NCI-H2171 (cell line): ENCODE data around the gene FHOD1.

Experiments used
- DNase-seq: peaks from one replicate; lab custom pipeline; 2025; lab: John Stamatoyannopoulos, UW

The FHOD1 gene

DNA sequence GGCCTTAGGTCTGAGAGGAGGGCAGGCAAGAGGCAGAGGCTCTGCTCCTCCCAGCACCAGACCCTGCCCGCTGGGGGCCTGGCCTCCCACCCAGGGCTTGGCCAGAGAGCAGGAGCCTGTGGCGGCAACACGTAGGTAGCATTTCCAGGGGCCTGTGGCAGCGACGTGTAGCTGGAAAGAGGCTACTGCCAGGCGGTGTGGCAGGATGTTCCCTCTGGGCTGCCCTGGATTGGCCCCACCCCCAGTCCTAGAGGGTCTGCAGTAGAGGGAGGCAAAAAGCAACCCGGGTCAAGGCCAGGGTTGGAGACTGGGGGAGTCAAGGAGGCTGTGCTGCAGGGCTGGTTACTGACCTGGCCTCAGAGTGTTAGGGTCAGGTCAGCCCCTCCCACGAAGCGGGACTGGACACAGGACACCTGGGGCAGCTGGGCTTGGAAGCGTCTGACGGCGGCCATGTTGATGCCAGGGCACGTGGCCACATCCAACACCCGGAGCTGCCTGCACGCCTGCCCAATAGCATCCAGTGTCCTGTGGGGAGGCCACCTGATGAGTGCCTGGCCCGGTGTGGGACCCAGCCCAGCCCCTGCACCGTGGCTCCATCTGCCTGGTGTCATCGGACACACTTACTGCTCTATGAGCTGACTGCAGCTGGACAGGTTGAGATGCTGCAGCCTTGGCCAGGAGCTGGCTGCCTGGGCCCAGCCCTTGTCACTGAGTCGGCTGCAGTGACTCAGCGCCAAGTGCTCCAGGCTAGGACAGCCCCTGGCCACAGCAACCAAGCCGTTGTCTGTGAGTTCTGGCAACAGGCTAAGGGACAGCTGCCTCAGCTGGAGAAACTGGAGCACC, 39.8 kb downstream of the FHOD1 start:
- DNase-seq = no peak

DNA sequence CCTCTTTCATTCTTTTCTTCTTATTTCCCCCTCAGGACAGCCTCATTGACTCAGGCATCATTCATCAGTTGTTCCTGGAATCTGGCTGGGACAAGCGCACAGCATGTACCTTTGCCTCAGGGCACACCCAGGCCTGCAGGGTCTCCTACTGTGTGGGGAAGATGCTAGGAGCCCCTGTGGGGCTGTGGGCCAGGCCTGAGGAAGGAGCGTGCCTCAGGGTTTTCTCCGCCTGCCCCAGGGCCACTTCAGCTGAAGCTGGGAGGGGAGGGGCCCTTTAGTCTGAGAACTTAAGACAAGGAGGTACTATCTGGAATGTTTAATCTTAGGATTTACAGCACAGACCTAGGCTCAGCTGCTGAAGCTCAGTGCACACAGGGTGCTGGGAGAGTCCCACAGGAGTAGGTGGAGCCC, 40.4 kb downstream of the FHOD1 start:
- DNase-seq = no peak

DNA sequence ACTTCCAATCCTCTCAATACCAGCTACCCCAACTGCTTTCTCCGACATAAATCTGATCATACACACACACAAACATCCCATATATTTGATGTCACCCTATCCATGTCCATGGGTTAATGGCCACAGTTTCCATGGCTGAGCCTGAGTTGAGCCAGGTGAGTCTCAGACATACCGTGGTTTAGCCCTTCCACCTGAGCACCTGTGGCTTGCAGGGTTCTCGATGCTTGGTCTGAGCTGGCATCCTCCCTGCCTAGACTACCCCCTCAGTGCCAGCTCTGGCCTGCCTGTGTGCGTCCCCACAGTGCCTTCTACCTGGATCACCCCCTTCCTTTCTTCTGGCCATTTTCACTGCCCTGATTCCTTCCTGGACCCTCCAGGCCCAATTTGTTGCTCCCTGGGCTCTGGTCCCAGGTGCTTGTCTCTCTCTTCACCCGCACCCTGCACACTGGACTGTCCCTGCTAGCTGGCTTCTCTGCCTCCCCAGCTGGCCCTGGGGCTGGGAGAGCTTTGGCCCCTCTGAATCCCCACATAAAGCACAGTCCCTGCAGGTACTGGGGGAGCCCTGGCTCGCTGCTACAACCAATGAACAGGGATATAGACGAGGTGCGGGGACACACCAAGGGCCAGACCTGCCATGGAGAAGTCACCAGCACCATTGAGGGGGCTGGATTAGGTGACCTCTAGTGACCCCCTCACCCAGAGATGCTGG, 41.0 kb downstream of the FHOD1 start:
- no peak for DNase-seq

DNA sequence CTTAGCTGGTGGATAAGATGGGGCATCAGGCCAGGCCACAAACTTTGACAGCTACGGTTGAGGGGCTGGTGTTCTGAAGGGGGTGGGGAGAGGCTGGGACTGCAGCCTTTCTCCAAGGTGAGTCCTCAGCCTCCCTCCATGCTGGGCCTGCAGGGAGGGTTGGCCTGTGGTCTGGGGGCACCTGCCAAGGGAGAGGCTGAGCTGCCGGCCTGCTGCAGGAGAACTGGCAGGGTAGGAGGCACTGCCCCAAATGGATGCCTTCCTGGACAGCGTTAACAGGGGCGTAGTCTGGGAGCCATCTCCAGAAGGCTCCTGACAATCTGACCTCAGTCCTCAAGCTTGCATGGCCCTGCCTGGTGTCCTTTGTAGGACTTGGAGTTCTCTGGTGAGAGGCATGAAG, 43.2 kb downstream of the FHOD1 start:
- no peak for DNase-seq

DNA sequence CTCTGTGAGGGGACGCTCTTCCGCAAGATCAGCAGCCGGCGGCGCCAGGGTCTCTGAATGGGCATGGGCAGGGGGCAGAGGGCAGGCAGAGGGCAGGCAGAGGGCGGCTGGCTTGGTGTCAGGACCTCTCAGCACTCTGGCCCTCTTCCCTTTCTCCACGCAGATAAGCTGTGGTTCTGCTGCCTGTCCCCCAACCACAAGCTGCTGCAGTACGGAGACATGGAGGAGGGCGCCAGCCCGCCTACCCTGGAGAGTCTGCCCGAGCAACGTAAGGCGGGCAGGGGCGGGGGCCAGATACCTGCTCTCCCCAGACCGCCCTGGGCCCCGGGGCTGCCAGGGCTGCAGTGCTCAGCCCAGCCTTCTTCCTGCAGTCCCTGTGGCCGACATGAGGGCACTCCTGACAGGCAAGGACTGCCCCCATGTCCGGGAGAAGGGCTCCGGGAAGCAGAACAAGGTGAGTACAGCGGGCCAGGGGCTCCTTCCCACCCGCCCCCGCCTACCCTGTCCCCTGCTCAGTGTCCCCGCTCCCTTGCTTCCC, 44.3 kb downstream of the FHOD1 start:
- no peak for DNase-seq

DNA sequence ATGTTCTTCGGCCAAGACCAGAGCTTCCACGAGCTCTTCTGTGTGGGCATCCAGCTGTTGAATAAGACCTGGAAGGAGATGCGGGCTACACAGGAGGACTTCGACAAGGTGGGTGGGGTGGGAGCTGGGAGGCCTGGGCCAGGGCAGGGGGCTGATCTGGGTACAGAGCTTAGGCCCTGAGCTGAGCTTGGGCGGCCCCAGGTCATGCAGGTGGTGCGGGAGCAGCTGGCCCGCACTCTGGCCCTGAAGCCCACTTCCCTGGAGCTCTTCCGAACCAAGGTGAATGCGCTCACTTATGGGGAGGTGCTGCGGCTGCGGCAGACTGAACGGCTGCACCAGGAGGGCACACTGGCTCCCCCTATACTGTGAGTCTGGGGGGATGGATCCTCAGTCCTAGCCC, 44.9 kb downstream of the FHOD1 start:
- DNase-seq = no peak

DNA sequence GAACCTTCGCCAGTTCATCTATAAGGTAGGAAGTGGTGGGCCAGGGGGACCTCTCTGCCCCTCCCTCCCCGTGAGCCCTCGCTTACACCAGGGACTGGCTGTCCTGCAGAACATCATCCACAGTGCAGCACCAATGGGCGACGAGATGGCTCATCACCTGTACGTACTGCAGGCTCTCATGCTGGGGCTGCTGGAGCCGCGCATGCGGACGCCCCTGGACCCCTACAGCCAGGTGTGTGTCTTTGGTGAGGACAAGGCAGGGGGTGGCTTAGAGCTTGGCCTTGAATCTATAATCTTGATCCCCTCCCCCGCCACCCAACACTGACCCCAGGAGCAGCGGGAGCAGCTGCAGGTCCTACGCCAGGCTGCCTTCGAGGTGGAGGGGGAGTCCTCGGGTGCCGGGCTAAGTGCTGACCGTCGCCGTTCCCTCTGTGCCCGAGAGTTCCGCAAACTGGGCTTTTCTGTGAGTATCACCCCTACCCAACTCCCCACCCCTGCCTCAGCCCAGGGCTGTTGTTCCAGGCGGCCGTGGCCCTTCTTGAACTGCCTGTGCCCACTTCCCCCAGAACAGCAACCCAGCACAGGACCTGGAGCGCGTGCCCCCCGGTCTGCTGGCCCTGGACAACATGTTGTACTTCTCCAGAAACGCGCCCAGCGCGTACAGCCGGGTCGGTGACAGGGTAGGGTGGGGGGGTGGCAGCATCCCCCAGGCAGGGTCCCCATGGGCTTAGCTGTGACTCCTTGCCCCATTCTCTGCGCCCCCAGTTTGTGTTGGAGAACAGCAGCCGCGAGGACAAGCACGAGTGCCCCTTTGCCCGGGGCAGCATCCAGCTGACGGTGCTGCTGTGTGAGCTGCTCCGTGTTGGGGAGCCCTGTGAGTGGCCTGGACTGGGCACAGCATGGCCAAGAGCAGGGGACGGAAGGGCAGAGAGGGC, 45.6 kb downstream of the FHOD1 start:
- DNase-seq = no peak

DNA sequence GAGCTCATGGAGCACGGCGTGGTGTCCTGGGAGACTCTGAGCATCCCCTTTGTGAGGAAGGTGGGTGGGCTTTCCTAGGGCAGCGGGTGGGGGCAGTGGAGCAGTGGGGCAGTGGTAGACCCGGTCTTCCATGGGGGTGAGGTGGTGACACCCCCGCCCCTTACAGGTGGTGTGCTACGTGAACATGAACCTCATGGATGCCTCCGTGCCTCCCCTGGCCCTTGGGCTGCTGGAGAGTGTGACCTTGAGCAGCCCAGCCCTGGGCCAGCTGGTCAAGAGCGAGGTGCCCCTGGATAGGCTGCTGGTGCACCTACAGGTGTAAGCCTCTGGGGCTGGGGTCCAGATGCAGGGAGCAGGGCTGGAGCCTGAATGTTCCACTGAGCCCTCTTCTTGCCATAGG, 46.8 kb downstream of the FHOD1 start:
- no peak for DNase-seq

DNA sequence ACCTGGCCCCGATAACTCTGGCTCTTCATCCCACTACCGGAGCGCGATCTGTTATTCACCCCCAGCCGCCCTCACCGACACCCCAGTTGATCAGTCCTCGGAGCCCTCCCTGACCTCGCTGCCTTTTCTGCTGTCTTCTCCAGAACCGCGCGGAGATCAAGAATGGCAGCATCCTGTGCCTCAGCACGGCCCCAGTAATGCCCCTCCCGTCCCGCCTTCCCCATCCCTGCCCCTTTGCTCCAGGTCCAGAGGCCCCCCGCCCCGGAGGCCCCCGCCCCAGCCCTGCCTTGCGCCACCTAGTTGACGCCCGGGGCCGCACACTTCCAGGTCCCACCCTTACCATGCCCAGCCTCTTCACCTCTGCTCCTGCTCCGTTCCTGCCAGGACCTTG, 47.5 kb downstream of the FHOD1 start:
- DNase-seq = no peak

DNA sequence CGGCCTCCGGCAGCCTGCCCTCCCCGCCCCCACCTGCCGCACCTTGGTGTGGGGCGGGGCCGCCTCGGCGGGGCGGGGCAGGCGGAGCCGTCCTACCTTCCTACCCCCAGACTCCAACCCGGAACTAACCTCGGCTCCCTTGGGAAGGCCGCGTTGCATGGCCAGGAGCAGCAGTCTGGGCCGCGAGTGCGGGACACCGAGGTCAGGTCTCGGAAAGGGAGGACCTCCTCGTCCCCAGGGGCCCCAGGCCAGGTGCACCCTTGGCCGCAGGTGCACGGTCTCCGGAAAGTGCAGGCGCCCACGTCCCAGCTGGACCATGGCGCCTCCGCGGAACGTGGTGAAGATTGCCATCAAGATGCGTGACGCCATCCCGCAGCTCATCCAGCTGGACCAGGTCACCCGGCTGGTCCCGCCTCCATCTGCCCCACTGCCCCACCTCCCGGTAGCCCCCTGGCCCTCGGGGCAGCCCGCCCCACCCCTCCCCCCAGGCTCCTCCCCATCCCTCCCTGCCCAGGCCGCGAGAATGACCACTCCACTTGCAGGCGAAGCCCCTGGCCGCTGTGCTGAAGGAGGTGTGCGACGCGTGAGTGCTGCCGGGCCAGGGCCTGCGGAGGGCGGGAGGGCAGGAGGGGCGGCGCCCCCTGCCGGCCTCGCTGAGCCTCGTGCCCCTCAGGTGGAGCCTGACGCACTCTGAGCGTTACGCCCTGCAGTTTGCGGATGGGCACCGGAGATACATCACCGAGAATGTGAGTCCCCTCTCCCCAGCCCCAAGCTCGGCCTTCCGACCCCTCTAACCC, 48.1 kb downstream of the FHOD1 start, which contains the start of gene ELMO3:
ELMO3 (plus strand) TSS at position 121 of the 797 bp plus-strand sequence; CDS start at position 317, 196 bp downstream.
- peak; percentile 53 for DNase-seq

DNA sequence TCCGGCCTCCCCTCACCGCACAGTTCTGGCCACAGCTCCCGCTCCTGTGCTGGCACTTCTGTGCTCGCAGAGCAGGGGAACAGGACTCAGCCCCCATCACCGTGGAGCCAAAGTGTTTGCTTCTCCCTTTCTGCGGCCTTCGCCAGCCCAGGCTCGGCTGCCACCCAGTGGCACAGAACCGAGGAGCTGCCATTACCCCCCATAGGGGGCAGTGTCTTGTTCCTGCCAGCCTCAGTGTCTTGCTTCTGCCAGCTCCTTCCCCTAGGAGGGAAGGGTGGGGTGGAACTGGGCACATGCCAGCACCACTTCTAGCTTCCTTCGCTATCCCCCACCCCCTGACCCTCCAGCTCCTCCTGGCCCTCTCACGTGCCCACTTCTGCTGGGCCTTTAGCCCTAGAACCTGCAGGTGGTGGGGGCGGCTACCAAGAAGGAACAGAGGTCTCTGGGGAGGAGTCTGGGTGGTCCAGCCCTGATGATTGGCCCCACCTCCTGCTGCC, 49.0 kb downstream of the FHOD1 start:
- DNase-seq = peak; percentile 64

DNA sequence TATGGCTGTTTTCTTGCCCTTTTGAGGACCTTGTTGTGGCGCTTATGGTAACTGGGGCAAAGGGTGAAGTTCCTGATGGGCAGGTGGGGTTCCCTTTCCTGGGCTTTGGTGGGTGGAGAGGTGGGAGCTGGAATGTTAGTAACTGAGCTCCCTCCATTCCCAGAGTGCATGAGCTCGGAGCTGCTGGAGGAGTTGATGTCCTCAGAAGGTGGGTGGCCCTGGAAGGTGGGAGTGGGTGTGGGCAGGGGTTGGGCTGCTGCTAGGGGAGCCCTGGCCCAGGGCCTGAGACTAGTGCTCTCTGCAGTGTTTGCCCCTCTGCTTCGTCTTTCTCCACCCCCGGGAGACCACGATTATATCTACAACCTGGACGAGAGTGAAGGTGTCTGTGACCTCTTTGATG, 49.6 kb downstream of the FHOD1 start:
- DNase-seq = no peak

DNA sequence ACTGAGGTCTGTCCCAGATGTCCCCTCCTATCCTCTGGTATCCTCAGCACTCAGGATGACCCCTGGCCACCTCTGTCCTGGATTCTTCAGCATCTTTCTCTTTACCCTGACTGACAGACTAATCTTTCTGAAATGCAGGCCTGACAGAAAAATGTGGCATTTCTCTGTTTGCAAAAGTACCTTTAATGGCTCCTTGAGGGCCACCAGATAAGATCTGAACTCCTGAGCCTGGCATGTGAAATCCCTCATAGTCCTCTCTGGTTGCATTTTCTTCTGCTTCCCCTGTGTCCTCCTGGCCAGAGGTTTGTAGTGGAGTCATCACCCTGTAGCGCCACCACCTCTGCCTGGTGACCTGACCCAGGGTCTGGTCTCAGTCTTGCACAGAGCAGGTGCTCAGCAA, 50.4 kb downstream of the FHOD1 start:
- no peak for DNase-seq

DNA sequence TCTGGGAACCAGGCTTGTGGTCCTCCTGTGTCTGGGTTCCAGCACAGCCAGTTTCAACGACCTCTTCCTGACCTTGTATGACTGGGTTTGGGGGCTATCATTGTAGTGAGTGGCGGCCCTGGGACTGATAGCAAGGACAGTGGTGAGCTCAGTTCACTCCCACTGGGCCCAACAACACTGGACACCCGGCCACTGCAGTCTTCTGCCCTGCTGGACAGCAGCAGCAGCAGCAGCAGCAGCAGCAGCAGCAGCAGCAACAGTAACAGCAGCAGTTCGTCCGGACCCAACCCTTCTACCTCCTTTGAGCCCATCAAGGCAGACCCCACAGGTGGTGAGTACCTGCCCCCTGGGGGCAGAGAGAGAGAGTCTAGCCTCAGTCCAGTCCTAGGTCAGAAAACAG, 51.6 kb downstream of the FHOD1 start:
- DNase-seq = no peak

DNA sequence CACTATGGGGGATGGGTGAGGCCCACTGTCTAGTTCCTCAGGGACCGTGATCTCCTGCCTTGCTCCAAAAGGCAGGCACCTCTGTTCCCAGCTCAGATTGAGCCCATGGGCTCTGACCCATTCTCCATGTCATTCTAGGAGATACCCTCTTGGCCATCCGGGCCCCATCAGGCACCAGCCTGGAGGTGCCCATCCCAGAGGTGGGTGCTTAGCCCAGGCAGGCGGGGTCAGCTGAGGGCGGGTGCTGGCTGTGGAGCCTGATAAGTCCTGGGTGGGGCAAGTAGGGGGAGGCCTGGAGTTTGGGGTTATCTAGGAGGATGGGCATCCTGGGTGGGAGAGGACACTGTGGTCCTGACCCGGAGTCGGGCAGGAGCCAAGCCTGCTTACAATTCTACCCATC, 53.0 kb downstream of the FHOD1 start:
- no peak for DNase-seq

DNA sequence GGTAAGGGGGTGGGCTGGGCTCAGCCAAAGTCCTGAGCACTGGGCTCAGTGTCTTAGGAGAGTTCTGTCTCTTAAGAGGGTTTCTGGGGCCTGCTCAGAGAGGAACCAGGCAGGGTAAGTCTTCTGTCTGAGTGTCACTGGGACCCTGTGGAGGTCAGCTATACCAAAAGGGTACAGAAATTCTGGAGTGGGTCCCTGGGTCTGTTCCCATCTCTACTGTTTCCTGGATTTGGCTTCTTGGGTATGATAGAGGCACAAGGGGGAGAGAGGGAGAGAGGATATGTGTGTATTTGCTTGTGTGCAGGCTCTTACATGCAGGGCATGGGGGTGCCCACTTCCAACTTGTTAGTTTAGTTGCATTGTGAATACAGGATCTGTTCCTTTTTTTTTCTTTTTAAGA, 53.7 kb downstream of the FHOD1 start:
- DNase-seq = no peak

DNA sequence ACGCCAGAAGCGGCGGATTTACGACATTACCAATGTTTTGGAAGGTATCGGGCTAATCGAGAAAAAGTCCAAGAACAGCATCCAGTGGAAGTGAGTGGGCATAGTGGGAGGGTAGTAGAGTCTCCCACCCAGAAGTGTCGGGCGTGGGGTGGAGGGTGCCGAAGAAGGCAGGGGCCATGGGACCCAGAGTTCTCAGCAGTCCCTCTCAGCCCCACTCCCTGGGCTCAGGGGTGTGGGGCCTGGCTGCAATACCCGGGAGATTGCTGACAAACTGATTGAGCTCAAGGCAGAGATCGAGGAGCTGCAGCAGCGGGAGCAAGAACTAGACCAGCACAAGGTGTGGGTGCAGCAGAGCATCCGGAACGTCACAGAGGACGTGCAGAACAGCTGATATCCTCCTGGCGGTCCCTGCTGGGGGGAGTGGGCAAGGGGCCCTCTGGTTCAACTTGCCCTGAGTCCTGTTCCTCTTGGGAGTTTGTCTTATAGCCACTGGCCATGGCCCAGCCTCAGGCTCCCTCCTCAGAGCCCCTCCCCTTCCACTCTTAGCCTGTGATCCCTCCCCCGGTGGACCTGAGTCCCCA, 54.4 kb downstream of the FHOD1 start:
- DNase-seq = no peak

DNA sequence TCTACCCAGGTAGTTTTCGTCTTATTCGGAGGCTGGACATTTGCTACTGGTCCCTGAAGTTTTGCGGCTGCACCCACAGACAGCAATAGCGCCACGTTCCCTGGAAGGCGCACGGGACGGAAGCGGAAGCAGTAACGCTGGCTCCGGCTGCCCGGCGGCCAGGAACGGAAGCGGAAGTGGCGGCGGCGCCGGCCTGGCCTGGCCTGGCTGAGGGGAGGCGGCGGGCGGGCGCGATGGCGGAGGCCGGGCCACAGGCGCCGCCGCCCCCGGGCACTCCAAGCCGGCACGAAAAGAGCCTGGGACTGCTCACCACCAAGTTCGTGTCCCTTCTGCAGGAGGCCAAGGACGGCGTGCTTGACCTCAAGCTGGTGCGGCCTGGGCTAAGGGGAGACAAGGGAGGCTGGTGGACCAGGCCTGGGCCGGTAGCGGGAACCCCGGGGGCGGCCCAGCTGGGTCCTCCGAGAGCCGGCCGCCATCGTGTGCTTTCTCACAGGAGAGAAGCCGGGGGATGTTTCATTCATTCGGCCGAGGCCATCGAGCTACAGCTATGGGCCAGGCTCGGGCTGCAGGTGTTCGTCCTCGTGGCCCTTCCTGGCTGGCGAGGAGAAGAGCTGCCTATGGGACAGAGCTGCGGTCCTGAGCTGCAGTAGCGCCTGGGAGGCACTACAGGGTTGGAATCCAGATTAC, 55.1 kb downstream of the FHOD1 start, which contains the start of gene E2F4:
E2F4 (plus strand) TSS at position 161 of the 687 bp plus-strand sequence; CDS start at position 234, 73 bp downstream.
- DNase-seq = peak; percentile 85

DNA sequence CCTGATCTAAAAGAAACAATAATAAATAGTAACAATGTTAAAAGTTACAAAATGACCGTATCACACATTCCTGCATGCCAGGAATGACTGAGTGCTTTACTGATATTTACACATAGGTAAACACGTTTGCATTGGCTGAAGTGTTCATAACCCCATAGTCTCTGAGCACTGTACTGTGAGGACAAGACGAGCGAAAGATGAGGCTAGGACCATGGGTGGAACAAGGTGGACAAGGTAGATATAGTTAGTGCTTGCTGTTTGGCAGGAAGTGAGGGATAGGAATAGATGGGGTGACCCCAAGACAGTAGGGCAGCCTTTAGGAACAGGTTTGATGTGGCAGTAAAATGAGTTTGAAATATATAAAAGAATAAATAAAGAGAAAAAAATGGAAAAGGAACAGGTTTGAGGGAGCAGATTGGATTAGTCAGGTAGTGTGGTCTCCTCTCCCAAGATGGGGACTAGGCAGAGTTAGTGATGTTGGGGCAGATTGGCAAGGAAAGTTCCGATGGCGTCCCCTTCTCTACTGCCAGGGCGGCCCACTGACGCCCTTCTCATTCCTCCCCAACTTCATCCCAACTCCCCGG, 55.8 kb downstream of the FHOD1 start:
- no peak for DNase-seq
